NCI-H1105 (cell line): Measurements from ENCODE around the gene TNS3.

Experiments used
- DNase-seq: peaks from one replicate; lab custom pipeline; 2025; lab: John Stamatoyannopoulos, UW

TNS3 gene

GRCh38 chr7:47385536-47386125, 196.3 kb downstream of the TNS3 start:
- no peak for DNase-seq

GRCh38 chr7:47384755-47385535, 197.0 kb downstream of the TNS3 start:
- DNase-seq: no peak

GRCh38 chr7:47383696-47384445, 198.0 kb downstream of the TNS3 start:
- no peak for DNase-seq

GRCh38 chr7:47383072-47383471, 198.8 kb downstream of the TNS3 start:
- DNase-seq: no peak

GRCh38 chr7:47382200-47382599, 199.7 kb downstream of the TNS3 start:
- DNase-seq: no peak

- no peak for DNase-seq
Measured at GRCh38 chr7:47381134-47381495, 200.8 kb downstream of the TNS3 start.

- DNase-seq: no peak
Measured at GRCh38 chr7:47380325-47381133, 201.4 kb downstream of the TNS3 start.

- no peak for DNase-seq
Measured at GRCh38 chr7:47379629-47380324, 202.1 kb downstream of the TNS3 start.

GRCh38 chr7:47378728-47379395, 203.0 kb downstream of the TNS3 start:
- DNase-seq: no peak

GRCh38 chr7:47377741-47378140, 204.2 kb downstream of the TNS3 start:
- no peak for DNase-seq

- no peak for DNase-seq
Measured at GRCh38 chr7:47376991-47377616, 204.8 kb downstream of the TNS3 start.

GRCh38 chr7:47375121-47375938, 206.6 kb downstream of the TNS3 start:
- DNase-seq: no peak

GRCh38 chr7:47374538-47374937, 207.4 kb downstream of the TNS3 start:
- DNase-seq: no peak

GRCh38 chr7:47373871-47374451, 207.9 kb downstream of the TNS3 start:
- DNase-seq: no peak

GRCh38 chr7:47371733-47372368, 210.1 kb downstream of the TNS3 start:
- peak; percentile 87 for DNase-seq

- DNase-seq: no peak
Measured at GRCh38 chr7:47371317-47371716, 210.6 kb downstream of the TNS3 start.

- DNase-seq: no peak
Measured at GRCh38 chr7:47370461-47371042, 211.4 kb downstream of the TNS3 start.

- DNase-seq: no peak
Measured at GRCh38 chr7:47369736-47370135, 212.2 kb downstream of the TNS3 start.
